Natural killer cell treated with Interleukin-12 subunit alpha and Interleukin-12 subunit beta and Interleukin-15 and Interleukin-18, amount 100 ng/mL, for 72 hours (primary cell): ENCODE results near the gene CBX1. TPM values are rescaled to one million over a fixed set of nuclear protein-coding genes. Genes with fewer than 3 reads are reported as not detected.

Experiments used
- ATAC-seq, 2 donors: fragments of 150-1000 bp; cut with Tn5 transposase in 1 of 2; sonication (Bioruptor Pico), chemical (Tn5 transposase) in 1 of 2; 2 replicates each; pipeline ENCODE4 v1.10.0; 2021
- DNase-seq: peaks from one replicate; pipeline ENCODE4 v3.0.0; 2022; ENCODE audit warnings: low spot score
- H3K27ac Mint-ChIP-seq, 2 donors: 1 replicate in 1 of 2; 2 replicates in 1 of 2; pipeline ENCODE4 v1.8.0; 2022; ENCODE audit warnings: mixed read lengths in 2 of 2, mild to moderate bottlenecking in 1 of 2, moderate library complexity in 1 of 2
- H3K27me3 Mint-ChIP-seq, 2 donors: 1 replicate in 1 of 2; 2 replicates in 1 of 2; pipeline ENCODE4 v1.8.0; 2022; ENCODE audit warnings: mixed read lengths in 2 of 2
- H3K36me3 Mint-ChIP-seq: one replicate; pipeline ENCODE4 v1.8.0; 2022; ENCODE audit warnings: mixed read lengths
- H3K4me1 Mint-ChIP-seq, 2 donors: 1 replicate in 1 of 2; 2 replicates in 1 of 2; pipeline ENCODE4 v1.8.0; 2022; ENCODE audit warnings: low read depth in 2 of 2, mixed read lengths in 2 of 2, mild to moderate bottlenecking in 1 of 2
- H3K4me3 Mint-ChIP-seq: one replicate; pipeline ENCODE4 v1.8.0; 2022; ENCODE audit warnings: mixed read lengths
- H3K9me3 Mint-ChIP-seq: 2 replicates; pipeline ENCODE4 v1.8.0; 2022; ENCODE audit warnings: mixed read lengths
- total RNA-seq, 2 donors: library from RNA; stranded (reverse); gene quantifications; one replicate each; pipeline ENCODE4 v1.2.3, GENCODE V29; 2022

Gene CBX1
- total RNA-seq: 10 to 100 TPM; 51.8 to 58.5 TPM

- peak within 1 kb of the TSS; percentile 92 for H3K4me3 Mint-ChIP-seq
- peak within 1 kb of the TSS; percentile 84 to 95 for H3K27ac Mint-ChIP-seq
- H3K9me3 Mint-ChIP-seq: no peaks in the 10 kb centered on the region
- peak; percentile 97 for ATAC-seq
- H3K4me1 Mint-ChIP-seq: peaks cover 36 to 45% of the 10 kb centered on the region in 2 donors
- peaks cover 6% of the 10 kb centered on the region for H3K36me3 Mint-ChIP-seq
- no peaks in the 10 kb centered on the region for H3K27me3 Mint-ChIP-seq
- peak; percentile 97 for DNase-seq
Observed at GRCh38 chr17:48101012-48101720, at the start of gene CBX1. Gene CBX1 (minus strand): TSS chr17:48101478. CDS start chr17:48077004, 24,474 bp downstream.

DNA sequence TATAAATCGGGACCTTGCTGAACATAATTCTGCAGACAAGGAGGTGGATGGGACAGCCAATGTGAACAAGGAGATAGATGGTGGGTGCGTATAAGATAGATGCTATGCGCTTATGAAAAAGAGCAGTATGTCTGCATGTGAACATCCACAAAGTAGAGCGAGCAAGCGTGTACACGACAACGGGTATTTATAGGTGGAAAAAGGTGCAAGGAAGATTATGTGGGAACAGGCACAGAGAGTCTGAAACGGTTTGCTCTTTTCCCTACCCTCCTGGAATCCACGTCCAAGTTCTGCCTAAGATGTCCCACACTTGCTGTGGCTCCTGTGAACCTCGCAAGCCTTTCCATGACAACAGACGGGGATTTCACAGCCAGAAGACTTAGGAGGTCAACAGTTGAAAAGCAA, 49.3 kb upstream of the CBX1 start:
- ATAC-seq: no peak
- Mint-ChIP-seq H3K4me1 (no peaks in the 10 kb centered on the region), H3K4me3 (no peak overlapping the region), H3K9me3 (no peaks in the 10 kb centered on the region), H3K27ac (no peak overlapping the region), H3K36me3 (no peaks in the 10 kb centered on the region), H3K27me3 (no peaks in the 10 kb centered on the region)
- DNase-seq: no peak

DNA sequence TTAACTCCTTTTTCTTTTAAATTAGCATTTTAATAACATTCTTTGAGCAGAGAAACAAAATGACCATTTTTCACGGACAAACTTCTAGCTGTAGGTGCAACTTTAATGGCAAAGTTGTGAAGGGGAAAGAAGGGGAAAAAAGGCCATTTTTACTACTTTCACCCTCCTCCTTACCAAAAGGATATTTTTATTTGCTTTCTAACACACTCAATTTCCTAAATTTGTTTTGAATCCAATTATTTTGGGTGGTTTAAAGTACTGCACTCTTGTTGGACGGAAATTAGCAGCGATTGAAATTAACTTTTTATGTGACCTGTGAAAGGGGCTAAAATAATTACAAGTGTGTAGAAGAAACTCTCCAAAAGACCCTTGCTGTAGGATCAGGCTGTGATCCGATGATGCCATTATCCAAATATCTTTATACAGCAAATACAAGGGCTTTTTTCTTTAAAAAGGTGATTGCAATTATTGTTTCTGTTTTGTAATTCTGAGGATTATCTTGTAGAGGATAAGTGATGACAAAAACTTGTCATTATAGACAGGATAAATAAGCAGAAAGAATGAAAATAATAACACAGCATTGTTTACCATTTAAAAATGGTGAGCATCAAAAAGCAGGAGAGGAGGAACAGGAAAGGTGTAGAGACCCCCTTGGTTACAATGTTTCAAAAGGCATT, 48.6 kb upstream of the CBX1 start:
- no peak overlapping the region for H3K27ac Mint-ChIP-seq
- no peaks in the 10 kb centered on the region for H3K4me1 Mint-ChIP-seq
- no peak for DNase-seq
- H3K36me3 Mint-ChIP-seq: no peaks in the 10 kb centered on the region
- no peaks in the 10 kb centered on the region for H3K9me3 Mint-ChIP-seq
- H3K4me3 Mint-ChIP-seq: no peak overlapping the region
- ATAC-seq: no peak
- no peaks in the 10 kb centered on the region for H3K27me3 Mint-ChIP-seq

GRCh38 chr17:48148854-48149786, 47.8 kb upstream of the CBX1 start:
- H3K9me3 Mint-ChIP-seq: no peaks in the 10 kb centered on the region
- H3K27me3 Mint-ChIP-seq: no peaks in the 10 kb centered on the region
- H3K27ac Mint-ChIP-seq: no peak overlapping the region
- no peak overlapping the region for H3K4me3 Mint-ChIP-seq
- ATAC-seq (no peak), DNase-seq (no peak)
- H3K4me1 Mint-ChIP-seq: no peaks in the 10 kb centered on the region
- no peaks in the 10 kb centered on the region for H3K36me3 Mint-ChIP-seq

DNA sequence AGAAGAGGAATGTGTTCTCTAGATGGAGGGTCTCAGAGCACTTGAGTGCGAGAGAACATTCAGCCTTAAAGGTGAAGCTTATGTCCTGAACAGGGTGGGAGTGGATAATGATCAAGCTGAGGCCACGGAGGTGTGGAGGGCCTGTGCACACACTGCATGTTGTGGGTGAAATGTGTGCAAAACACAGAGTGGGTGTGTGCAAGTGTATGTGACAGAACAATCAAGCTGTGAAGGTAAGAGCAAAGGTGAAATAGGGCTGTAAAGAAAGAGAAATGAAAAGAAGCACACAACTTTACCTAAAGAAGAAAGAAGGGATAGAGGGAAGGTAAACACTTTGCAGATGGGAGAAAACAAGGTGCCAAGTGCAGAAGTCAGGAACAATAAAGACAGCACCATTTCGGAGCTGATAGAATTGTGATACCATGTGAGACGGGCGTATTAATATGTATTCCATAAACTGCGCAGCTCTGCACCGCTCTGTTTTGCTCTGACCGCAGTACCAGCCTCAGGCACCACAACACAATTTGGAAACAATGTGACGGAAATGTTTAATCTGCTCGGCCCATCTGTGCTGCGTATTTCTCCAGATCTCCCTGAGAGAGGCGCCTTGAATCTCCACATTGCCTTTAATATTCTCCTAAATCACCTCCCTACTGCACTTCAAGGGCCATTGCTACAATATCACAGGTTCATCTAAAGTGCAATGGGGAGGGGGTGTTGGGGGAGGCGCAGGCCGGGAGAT, 46.9 kb upstream of the CBX1 start:
- no peaks in the 10 kb centered on the region for H3K9me3 Mint-ChIP-seq
- no peaks in the 10 kb centered on the region for H3K4me1 Mint-ChIP-seq
- ATAC-seq (no peak), DNase-seq (no peak)
- H3K4me3 Mint-ChIP-seq: no peak overlapping the region
- H3K27me3 Mint-ChIP-seq: no peaks in the 10 kb centered on the region
- no peaks in the 10 kb centered on the region for H3K36me3 Mint-ChIP-seq
- H3K27ac Mint-ChIP-seq: peak overlapping the region in 1 of 2 donors; percentile 45

- DNase-seq: no peak
- H3K27me3 Mint-ChIP-seq: no peaks in the 10 kb centered on the region
- H3K4me1 Mint-ChIP-seq: peaks cover 3 to 5% of the 10 kb centered on the region in 2 donors
- no peak for ATAC-seq
- no peaks in the 10 kb centered on the region for H3K9me3 Mint-ChIP-seq
- no peaks in the 10 kb centered on the region for H3K36me3 Mint-ChIP-seq
- H3K27ac Mint-ChIP-seq: peak overlapping the region in 1 of 2 donors; percentile 32
- H3K4me3 Mint-ChIP-seq: no peak overlapping the region
Observed at GRCh38 chr17:48144976-48145798, 43.9 kb upstream of the CBX1 start.

GRCh38 chr17:48144231-48144630, 43.0 kb upstream of the CBX1 start:
- Mint-ChIP-seq H3K4me1 (peaks cover 10 to 12% of the 10 kb centered on the region in 2 donors), H3K9me3 (no peaks in the 10 kb centered on the region), H3K4me3 (no peak overlapping the region), H3K27me3 (no peaks in the 10 kb centered on the region), H3K36me3 (no peaks in the 10 kb centered on the region), H3K27ac (no peak overlapping the region)
- ATAC-seq: no peak
- DNase-seq: no peak

DNA sequence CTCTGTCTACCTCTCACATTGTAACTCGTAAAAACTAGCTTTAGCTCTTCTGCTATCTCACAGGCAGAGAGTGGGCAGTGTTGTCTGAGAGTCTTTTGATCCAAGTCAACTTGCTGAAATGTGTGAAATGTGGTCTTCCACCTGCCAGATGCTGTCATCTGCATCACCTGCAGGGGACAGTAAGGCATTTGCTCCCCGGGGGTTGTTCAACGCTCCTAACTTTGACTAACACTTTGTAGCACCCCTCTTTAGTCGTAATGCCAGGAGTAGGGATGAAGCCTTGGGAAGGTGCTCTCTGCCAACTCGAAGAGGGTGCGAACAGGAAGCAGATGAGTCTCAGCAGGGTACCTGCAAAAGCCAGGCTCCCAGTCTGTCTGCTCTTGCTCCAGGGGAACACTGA, 42.4 kb upstream of the CBX1 start:
- Mint-ChIP-seq H3K9me3 (no peaks in the 10 kb centered on the region), H3K27me3 (no peaks in the 10 kb centered on the region), H3K4me3 (no peak overlapping the region), H3K4me1 (peaks cover 10 to 12% of the 10 kb centered on the region in 2 donors), H3K36me3 (no peaks in the 10 kb centered on the region), H3K27ac (no peak overlapping the region)
- no peak for DNase-seq
- no peak for ATAC-seq

GRCh38 chr17:48139944-48140343, 38.7 kb upstream of the CBX1 start:
- H3K27ac Mint-ChIP-seq: peak overlapping the region; percentile 3 to 9
- no peak for ATAC-seq
- no peaks in the 10 kb centered on the region for H3K36me3 Mint-ChIP-seq

DNA sequence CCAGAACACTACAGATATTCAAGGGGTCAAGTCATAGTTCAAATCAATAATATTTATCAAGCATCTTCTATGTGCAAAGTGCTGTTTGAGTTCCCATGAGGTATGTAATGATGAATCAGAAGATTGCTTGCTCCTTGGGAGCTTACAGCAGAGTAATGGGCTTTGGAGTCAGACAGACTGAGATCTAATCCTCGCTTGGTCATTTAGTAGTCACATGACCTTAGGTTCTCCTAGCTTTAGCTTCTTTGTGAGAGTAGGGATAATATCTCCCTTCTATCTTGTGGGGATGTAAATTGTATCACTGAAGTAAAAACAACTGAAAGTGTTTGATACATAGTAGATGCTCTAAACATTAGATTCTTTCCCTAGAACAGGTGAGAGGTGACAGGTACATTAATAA, 36.4 kb upstream of the CBX1 start:
- ATAC-seq (no peak), DNase-seq (no peak)
- H3K36me3 Mint-ChIP-seq: no peaks in the 10 kb centered on the region
- H3K27me3 Mint-ChIP-seq: no peaks in the 10 kb centered on the region
- no peak overlapping the region for H3K4me3 Mint-ChIP-seq
- H3K4me1 Mint-ChIP-seq: peaks cover 10 to 19% of the 10 kb centered on the region in 2 donors
- no peak overlapping the region for H3K27ac Mint-ChIP-seq
- no peaks in the 10 kb centered on the region for H3K9me3 Mint-ChIP-seq

More at GRCh38 chr17:48139944-48140343, 38.7 kb upstream of the CBX1 start:
- H3K4me1 Mint-ChIP-seq: peaks cover 10 to 15% of the 10 kb centered on the region in 2 donors
- no peak for DNase-seq
- no peak overlapping the region for H3K4me3 Mint-ChIP-seq
- H3K9me3 Mint-ChIP-seq: no peaks in the 10 kb centered on the region
- H3K27me3 Mint-ChIP-seq: no peaks in the 10 kb centered on the region

- no peak for ATAC-seq
- DNase-seq: no peak
- Mint-ChIP-seq H3K4me3 (no peak overlapping the region), H3K4me1 (peaks cover 5 to 17% of the 10 kb centered on the region in 2 donors), H3K27me3 (no peaks in the 10 kb centered on the region), H3K36me3 (no peaks in the 10 kb centered on the region), H3K9me3 (no peaks in the 10 kb centered on the region), H3K27ac (peak overlapping the region in 1 of 2 donors; percentile 58)
Observed at GRCh38 chr17:48134912-48135480, 33.7 kb upstream of the CBX1 start.

- DNase-seq: no peak
- Mint-ChIP-seq H3K36me3 (no peaks in the 10 kb centered on the region), H3K27ac (no peak overlapping the region), H3K27me3 (no peaks in the 10 kb centered on the region), H3K9me3 (no peaks in the 10 kb centered on the region), H3K4me3 (no peak overlapping the region), H3K4me1 (peaks cover 0 to 9% of the 10 kb centered on the region in 2 donors)
- no peak for ATAC-seq
Observed at GRCh38 chr17:48132385-48132784, 31.1 kb upstream of the CBX1 start.
